IMR-90 (cell line): ENCODE results near the gene SV2C. TPM values are rescaled to one million over a fixed set of nuclear protein-coding genes. Genes with fewer than 3 reads are reported as not detected.

ENCODE experiments used
- ATAC-seq: fragments of 200-7000 bp; cut with Tn5 transposase; 2 replicates; pipeline ENCODE4 v1.9.1; 2020; ENCODE audit warnings: low read depth, mild to moderate bottlenecking, moderate library complexity
- BruUV-seq: library from RNA; stranded (reverse); fragments of 400-500 nt; replicated peaks from 2 replicates; lab custom pipeline; 2021; lab: Mats Ljungman, UMichigan
- CTCF ChIA-PET: fragments of 300-600 bp; formaldehyde crosslinking; extraction: SDS; loops from one replicate; lab custom pipeline; 2021; ENCODE audit warnings: antibody characterized with exemption; lab: Yijun Ruan, JAX
- POLR2A ChIA-PET: fragments of 300-600 bp; sonication (Branson Sonifier 250); formaldehyde crosslinking; loops from one replicate; lab custom pipeline; 2022; ENCODE audit warnings: antibody characterized with exemption; ENCODE audit not compliant: unreplicated experiment; lab: Charles Lee
- DNase-seq: peaks from one replicate; pipeline ENCODE4 v3.0.0; 2013
- H2AFZ ChIP-seq: replicated peaks from 2 replicates; pipeline ENCODE3; 2013; ENCODE audit warnings: low read length, mild to moderate bottlenecking; ENCODE audit not compliant: poor library complexity
- H2AK5ac ChIP-seq: 2 replicates; pipeline ENCODE4 v1.6.1; 2013; ENCODE audit warnings: low read depth, low read length, inconsistent platforms
- H2AK9ac ChIP-seq: replicated peaks from 2 replicates; pipeline ENCODE3; 2013; ENCODE audit warnings: mild to moderate bottlenecking, low read depth, low read length, moderate library complexity; ENCODE audit not compliant: poor library complexity
- H2BK120ac ChIP-seq: 2 replicates; pipeline ENCODE4 v1.6.1; 2013; ENCODE audit warnings: low read depth, low read length, inconsistent platforms
- H2BK15ac ChIP-seq: 3 replicates; pipeline ENCODE4 v1.6.1; 2013; ENCODE audit warnings: low read depth, low read length, inconsistent platforms
- H2BK20ac ChIP-seq: 2 replicates; pipeline ENCODE4 v1.6.1; 2013; ENCODE audit warnings: low read depth, mild to moderate bottlenecking, inconsistent platforms, low read length, moderate library complexity
- H2BK5ac ChIP-seq: 2 replicates; pipeline ENCODE4 v1.6.1; 2013; ENCODE audit warnings: mild to moderate bottlenecking, low read depth, low read length, inconsistent platforms; ENCODE audit not compliant: poor library complexity, severe bottlenecking
- H3K14ac ChIP-seq: replicated peaks from 2 replicates; pipeline ENCODE4 v1.6.1; 2013; ENCODE audit warnings: low read depth, low read length, inconsistent platforms
- H3K18ac ChIP-seq: 2 replicates; pipeline ENCODE4 v1.6.1; 2013; ENCODE audit warnings: low read depth, low read length, control low read depth
- H3K23ac ChIP-seq: 2 replicates; pipeline ENCODE4 v1.6.1; 2013; ENCODE audit warnings: low read depth, low read length, inconsistent platforms
- H3K27ac ChIP-seq: 2 replicates; pipeline ENCODE4 v1.5.1; 2013; ENCODE audit warnings: mild to moderate bottlenecking, control low read depth, low read length; ENCODE audit not compliant: insufficient read depth
- H3K27me3 ChIP-seq: 2 replicates; pipeline ENCODE4 v1.6.1; 2013; ENCODE audit warnings: low read length; ENCODE audit not compliant: control insufficient read depth, insufficient read depth
- H3K36me3 ChIP-seq: 2 replicates; pipeline ENCODE4 v1.6.1; 2013; ENCODE audit warnings: low read length, mixed read lengths; ENCODE audit not compliant: control insufficient read depth, insufficient read depth
- H3K4ac ChIP-seq: 2 replicates; pipeline ENCODE4 v1.6.1; 2013; ENCODE audit warnings: low read depth, low read length, inconsistent platforms
- H3K4me1 ChIP-seq: 2 replicates; pipeline ENCODE4 v1.6.1; 2013; ENCODE audit warnings: low read length, mixed read lengths; ENCODE audit not compliant: control insufficient read depth, insufficient read depth
- H3K4me2 ChIP-seq: 2 replicates; pipeline ENCODE4 v1.6.1; 2013; ENCODE audit warnings: low read depth, mild to moderate bottlenecking, control low read depth, low read length, moderate library complexity
- H3K4me3 ChIP-seq: 2 replicates; pipeline ENCODE4 v1.5.1; 2013; ENCODE audit warnings: low read depth, mild to moderate bottlenecking, control low read depth, low read length, moderate library complexity; ENCODE audit not compliant: insufficient read depth
- H3K56ac ChIP-seq: 2 replicates; pipeline ENCODE4 v1.6.1; 2013; ENCODE audit warnings: low read length, inconsistent platforms; ENCODE audit not compliant: insufficient read depth; ENCODE audit errors: extremely low read depth
- H3K79me1 ChIP-seq, 2 experiments: 2 replicates each; pipeline ENCODE4 v1.6.1; 2013; ENCODE audit warnings: low read length in 2 of 2, inconsistent platforms in 1 of 2, low read depth in 1 of 2
- H3K9ac ChIP-seq: 2 replicates; pipeline ENCODE4 v1.6.1; 2013; ENCODE audit warnings: low read depth, low read length, control low read depth
- H3K9me1 ChIP-seq: 2 replicates; pipeline ENCODE4 v1.6.1; 2013; ENCODE audit warnings: low read length, inconsistent platforms; ENCODE audit not compliant: insufficient read depth
- H3K9me3 ChIP-seq: 2 replicates; pipeline ENCODE4 v1.6.1; 2013; ENCODE audit warnings: low read length; ENCODE audit not compliant: control insufficient read depth, insufficient read depth
- H4K20me1 ChIP-seq: 2 replicates; pipeline ENCODE4 v1.6.1; 2013; ENCODE audit warnings: low read length, inconsistent platforms; ENCODE audit not compliant: insufficient read depth
- H4K5ac ChIP-seq: 2 replicates; pipeline ENCODE4 v1.6.1; 2013; ENCODE audit warnings: mild to moderate bottlenecking, low read depth, low read length, control low read depth
- H4K8ac ChIP-seq, 2 experiments: 2 replicates each; pipeline ENCODE4 v1.6.1; 2013; ENCODE audit warnings: low read depth in 2 of 2, low read length in 2 of 2, control low read depth in 1 of 2, inconsistent platforms in 1 of 2
- H4K91ac ChIP-seq: 2 replicates; pipeline ENCODE4 v1.6.1; 2013; ENCODE audit warnings: low read depth, low read length, inconsistent platforms; ENCODE audit not compliant: insufficient read depth
- BHLHE40 ChIP-seq: fragments of 150-350 bp; IDR thresholded peaks from 2 replicates; pipeline ENCODE4 v1.6.1; 2016; ENCODE audit warnings: mild to moderate bottlenecking, low read depth, low read length
- CEBPB ChIP-seq: IDR thresholded peaks from 2 replicates; pipeline ENCODE4 v1.6.1; 2012; ENCODE audit warnings: low read depth, low read length, improper control_type of control experiment
- CHD1 ChIP-seq: IDR thresholded peaks from 2 replicates; pipeline ENCODE4 v1.6.1; 2012; ENCODE audit warnings: low read depth, low read length, improper control_type of control experiment
- FOS ChIP-seq: fragments of 150-350 bp; IDR thresholded peaks from 2 replicates; pipeline ENCODE4 v1.6.1; 2016; ENCODE audit warnings: low read depth, low read length
- MAFK ChIP-seq: IDR thresholded peaks from 2 replicates; pipeline ENCODE4 v1.6.1; 2012; ENCODE audit warnings: low read depth, low read length, improper control_type of control experiment
- MAZ ChIP-seq: IDR thresholded peaks from 2 replicates; pipeline ENCODE4 v1.6.1; 2012; ENCODE audit warnings: low read depth, mild to moderate bottlenecking, low read length, improper control_type of control experiment, moderate library complexity, borderline replicate concordance
- MXI1 ChIP-seq: IDR thresholded peaks from 2 replicates; pipeline ENCODE4 v1.6.1; 2012; ENCODE audit warnings: low read depth, mild to moderate bottlenecking, low read length, moderate library complexity, borderline replicate concordance
- NFE2L2 ChIP-seq: fragments of 150-350 bp; IDR thresholded peaks from 2 replicates; pipeline ENCODE4 v1.6.1; 2016; ENCODE audit warnings: low read depth, mild to moderate bottlenecking, low read length
- RAD21 ChIP-seq: IDR thresholded peaks from 2 replicates; pipeline ENCODE4 v1.6.1; 2012; ENCODE audit warnings: low read length, improper control_type of control experiment
- RCOR1 ChIP-seq: IDR thresholded peaks from 2 replicates; pipeline ENCODE4 v1.6.1; 2012; ENCODE audit warnings: mild to moderate bottlenecking, low read length, improper control_type of control experiment; ENCODE audit not compliant: insufficient replicate concordance
- RFX5 ChIP-seq: IDR thresholded peaks from 2 replicates; pipeline ENCODE4 v1.8.0; 2012; ENCODE audit warnings: low read depth, mild to moderate bottlenecking, low read length, moderate library complexity
- SMC3 ChIP-seq: fragments of 150-350 bp; IDR thresholded peaks from 2 replicates; pipeline ENCODE4 v1.6.1; 2016; ENCODE audit warnings: low read depth, mild to moderate bottlenecking, antibody characterized with exemption, low read length, moderate library complexity
- WGBS, 2 experiments: methylation state at CpG; one replicate each; pipeline versions ENCODE4 v1.1.5 to v1.1.7; 2013; ENCODE audit warnings: missing lambda C conversion rate in 2 of 2; ENCODE audit not compliant: insufficient read length in 1 of 2; ENCODE audit errors: extremely low coverage in 2 of 2; 5-methylcytosine and 5-hydroxymethylcytosine counted together
- dilution Hi-C: fragments of 300-500 bp; cut with HindIII; formaldehyde crosslinking; loops from one replicate; pipeline ENCODE4 v1.14.3; 2018; ENCODE audit warnings: low sequenced_read_pairs; ENCODE audit not compliant: unreplicated experiment
- in situ Hi-C: fragments of 300-500 bp; cut with MboI; formaldehyde crosslinking; loops from 3 replicates; pipeline ENCODE4 v1.14.3; 2019; ENCODE audit warnings: low sequenced_read_pairs, inconsistent platforms, mixed read lengths
- intact Hi-C: fragments of 100-400 bp; cut with micrococcal nuclease; formaldehyde crosslinking; loops from 2 replicates; pipeline ENCODE4 v1.10.0; 2022
- polyA plus RNA-seq, 3 experiments: library from polyadenylated mRNA; depleted of rRNA; stranded (reverse); fragments of >200 nt; gene quantifications; 2 replicates each; pipeline ENCODE4 v1.2.3, GENCODE V29; 2012; ENCODE audit warnings: low replicate concordance in 1 of 3
- total RNA-seq: library from RNA; depleted of rRNA; stranded (reverse); fragments of >200 nt; gene quantifications from 2 replicates; pipeline ENCODE4 v1.2.3, GENCODE V29; 2012
- TF ChIP-seq, protein P1 (sequence below): fragments of 150-350 bp; IDR thresholded peaks from 2 replicates; pipeline ENCODE4 v1.6.1; 2017; ENCODE audit warnings: mild to moderate bottlenecking, antibody characterized with exemption, low read length, low read depth
- TF ChIP-seq, protein P2 (sequence below): fragments of 150-350 bp; IDR thresholded peaks from 2 replicates; pipeline ENCODE4 v1.6.1; 2016; ENCODE audit warnings: low read depth, mild to moderate bottlenecking, low read length, moderate library complexity, borderline replicate concordance
- TF ChIP-seq, protein P3 (sequence below): conservative IDR thresholded peaks from 2 replicates; pipeline ENCODE4 v1.5.1; 2012; ENCODE audit warnings: mild to moderate bottlenecking, low read depth, low read length, improper control_type of control experiment

The SV2C gene
- total and polyA plus RNA-seq, 2 of the 4 experiments (the other 2 are of a cell fraction), result not detected

DNA sequence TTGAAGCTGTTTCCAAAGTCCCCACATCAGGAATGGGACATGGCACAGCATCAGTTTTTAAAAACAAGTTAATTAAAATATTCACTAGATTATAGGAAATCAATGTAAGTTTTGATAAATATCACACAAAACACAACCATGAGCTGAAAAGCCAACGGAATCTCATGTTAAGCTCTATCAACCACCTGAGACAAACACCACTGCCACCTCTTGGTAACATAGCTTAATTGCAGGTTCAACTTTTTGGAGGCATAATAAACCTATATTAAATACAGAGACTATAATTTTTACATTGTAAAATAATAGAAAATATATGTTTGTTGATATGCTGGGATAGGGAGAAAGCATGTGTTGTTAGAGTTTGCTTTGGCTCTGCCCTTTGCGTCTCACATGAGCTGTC is 126.1 kb downstream of the SV2C start:
- H4K20me1 ChIP-seq, result no peaks in the 10 kb centered on the region
- no peak overlapping the region for H2AK9ac ChIP-seq
- no peaks in the 10 kb centered on the region for H3K36me3 ChIP-seq
- no peak overlapping the region for H4K8ac ChIP-seq
- no peaks in the 10 kb centered on the region for H3K9me3 ChIP-seq
- no peak overlapping the region for H3K14ac ChIP-seq
- CTCF ChIA-PET, result interaction anchor here (0.6 kb wide), 1 partner anchor 39 kb away, joined by 3 read pairs; no protein-coding TSS in a partner anchor
- H3K4ac ChIP-seq, result no peak overlapping the region
- in situ Hi-C loops (no loop called here), intact Hi-C loops (no loop called here), dilution Hi-C loops (no loop called here)
- no CpG with 5 or more reads among the region's 2 CpGs for WGBS, 2 experiments
- no peaks in the 10 kb centered on the region for H3K9me1 ChIP-seq
- H2BK20ac ChIP-seq, result no peak overlapping the region
- no peaks in the 10 kb centered on the region for H3K4me1 ChIP-seq
- no peak overlapping the region for H3K9ac ChIP-seq
- no peaks in the 10 kb centered on the region for H3K79me1 ChIP-seq
- no peak overlapping the region for H2BK5ac ChIP-seq
- H3K27me3 ChIP-seq, result no peaks in the 10 kb centered on the region
- no peak overlapping the region for H2AK5ac ChIP-seq
- no TSS peak for BruUV-seq
- no peak overlapping the region for H3K18ac ChIP-seq
- DNase-seq, result no peak
- POLR2A ChIA-PET, result no interaction called here
- no peak for TF ChIP-seq MAZ
- no peak for TF ChIP-seq CEBPB
- TF ChIP-seq, protein P1, sequence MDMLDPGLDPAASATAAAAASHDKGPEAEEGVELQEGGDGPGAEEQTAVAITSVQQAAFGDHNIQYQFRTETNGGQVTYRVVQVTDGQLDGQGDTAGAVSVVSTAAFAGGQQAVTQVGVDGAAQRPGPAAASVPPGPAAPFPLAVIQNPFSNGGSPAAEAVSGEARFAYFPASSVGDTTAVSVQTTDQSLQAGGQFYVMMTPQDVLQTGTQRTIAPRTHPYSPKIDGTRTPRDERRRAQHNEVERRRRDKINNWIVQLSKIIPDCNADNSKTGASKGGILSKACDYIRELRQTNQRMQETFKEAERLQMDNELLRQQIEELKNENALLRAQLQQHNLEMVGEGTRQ, result no peak
- TF ChIP-seq, protein P2, sequence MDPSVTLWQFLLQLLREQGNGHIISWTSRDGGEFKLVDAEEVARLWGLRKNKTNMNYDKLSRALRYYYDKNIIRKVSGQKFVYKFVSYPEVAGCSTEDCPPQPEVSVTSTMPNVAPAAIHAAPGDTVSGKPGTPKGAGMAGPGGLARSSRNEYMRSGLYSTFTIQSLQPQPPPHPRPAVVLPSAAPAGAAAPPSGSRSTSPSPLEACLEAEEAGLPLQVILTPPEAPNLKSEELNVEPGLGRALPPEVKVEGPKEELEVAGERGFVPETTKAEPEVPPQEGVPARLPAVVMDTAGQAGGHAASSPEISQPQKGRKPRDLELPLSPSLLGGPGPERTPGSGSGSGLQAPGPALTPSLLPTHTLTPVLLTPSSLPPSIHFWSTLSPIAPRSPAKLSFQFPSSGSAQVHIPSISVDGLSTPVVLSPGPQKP, result no peak
- TF ChIP-seq, protein P3, sequence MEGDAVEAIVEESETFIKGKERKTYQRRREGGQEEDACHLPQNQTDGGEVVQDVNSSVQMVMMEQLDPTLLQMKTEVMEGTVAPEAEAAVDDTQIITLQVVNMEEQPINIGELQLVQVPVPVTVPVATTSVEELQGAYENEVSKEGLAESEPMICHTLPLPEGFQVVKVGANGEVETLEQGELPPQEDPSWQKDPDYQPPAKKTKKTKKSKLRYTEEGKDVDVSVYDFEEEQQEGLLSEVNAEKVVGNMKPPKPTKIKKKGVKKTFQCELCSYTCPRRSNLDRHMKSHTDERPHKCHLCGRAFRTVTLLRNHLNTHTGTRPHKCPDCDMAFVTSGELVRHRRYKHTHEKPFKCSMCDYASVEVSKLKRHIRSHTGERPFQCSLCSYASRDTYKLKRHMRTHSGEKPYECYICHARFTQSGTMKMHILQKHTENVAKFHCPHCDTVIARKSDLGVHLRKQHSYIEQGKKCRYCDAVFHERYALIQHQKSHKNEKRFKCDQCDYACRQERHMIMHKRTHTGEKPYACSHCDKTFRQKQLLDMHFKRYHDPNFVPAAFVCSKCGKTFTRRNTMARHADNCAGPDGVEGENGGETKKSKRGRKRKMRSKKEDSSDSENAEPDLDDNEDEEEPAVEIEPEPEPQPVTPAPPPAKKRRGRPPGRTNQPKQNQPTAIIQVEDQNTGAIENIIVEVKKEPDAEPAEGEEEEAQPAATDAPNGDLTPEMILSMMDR, result no peak
- no peak for TF ChIP-seq CHD1
- no peak for TF ChIP-seq FOS
- no peak for TF ChIP-seq RCOR1
- no peak for TF ChIP-seq RFX5
- no peak for TF ChIP-seq RAD21
- no peak for TF ChIP-seq NFE2L2
- no peak for TF ChIP-seq BHLHE40
- TF ChIP-seq MXI1, result no peak
- no peak for TF ChIP-seq MAFK
- no peak for TF ChIP-seq SMC3
- H3K56ac ChIP-seq, result no peak overlapping the region
- no peak overlapping the region for H3K27ac ChIP-seq
- no peak overlapping the region for H3K23ac ChIP-seq
- no peak overlapping the region for H2BK120ac ChIP-seq
- H3K4me3 ChIP-seq, result no peak overlapping the region
- H4K91ac ChIP-seq, result no peak overlapping the region
- H4K5ac ChIP-seq, result no peak overlapping the region
- H2BK15ac ChIP-seq, result no peak overlapping the region
- no peak overlapping the region for H3K4me2 ChIP-seq
- H2AFZ ChIP-seq, result no peak overlapping the region
- no peak for ATAC-seq
